Peyer's patch (tissue), 4 donors: ENCODE data around the gene DIAPH2. TPM values are rescaled to one million over a fixed set of nuclear protein-coding genes. Genes with fewer than 3 reads are reported as not detected.

Experiments used
- DNase-seq, 3 donors: peaks; one replicate each; pipeline ENCODE4 v3.0.0-alpha.2; 2017 to 2019
- H3K27ac ChIP-seq, 4 donors: fragments of 200-600 bp; sonication (generic); one replicate each; pipeline ENCODE4 v1.5.1; 2016 to 2019
- H3K27me3 ChIP-seq, 2 donors: fragments of 200-600 bp; sonication (generic); one replicate each; pipeline ENCODE4 v1.5.1; 2019
- H3K36me3 ChIP-seq, 3 donors: fragments of 200-600 bp; sonication (generic); one replicate each; pipeline ENCODE4 v1.5.1; 2016 to 2019
- H3K4me1 ChIP-seq, 4 donors: fragments of 200-600 bp; sonication (generic); one replicate each; pipeline ENCODE4 v1.5.1; 2016 to 2019
- H3K4me3 ChIP-seq, 4 donors: fragments of 200-600 bp; sonication (generic); 1 replicate in 3 of 4; 2 replicates in 1 of 4; pipeline ENCODE4 v1.5.1; 2016 to 2019; ENCODE audit warnings: mild to moderate bottlenecking in 1 of 4
- H3K9me3 ChIP-seq, 4 donors: fragments of 200-600 bp; sonication (generic); one replicate each; pipeline ENCODE4 v1.5.1; 2016 to 2019; ENCODE audit warnings: mild to moderate bottlenecking in 1 of 4
- CTCF ChIP-seq, 6 experiments: fragments of 450-650 bp in 4 of 6; fragments of 200-600 bp in 2 of 6; sonication (generic) in 1 of 6; IDR thresholded peaks; one replicate each; pipeline ENCODE4 v1.5.1; 2017 to 2019; ENCODE audit warnings: antibody characterized with exemption in 6 of 6, mild to moderate bottlenecking in 3 of 6, moderate library complexity in 1 of 6
- POLR2A ChIP-seq, 2 donors: fragments of 450-650 bp; IDR thresholded peaks; one replicate each; pipeline ENCODE4 v1.5.1; 2017; ENCODE audit warnings: antibody characterized with exemption in 2 of 2, mild to moderate bottlenecking in 2 of 2, moderate library complexity in 2 of 2
- total RNA-seq, 4 donors: library from RNA; depleted of rRNA; stranded (reverse); fragments of >200 nt; gene quantifications; one replicate each; pipeline ENCODE4 v1.1.0, GENCODE V29; 2016

Gene DIAPH2
- total RNA-seq, 4 donors from 2014 or later, result 15.1 to 114 (median 33.0) TPM

GRCh38 chrX:97311066-97311778, 626.6 kb downstream of the DIAPH2 start:
- no peak overlapping the region for H3K4me3 ChIP-seq
- no peaks in the 10 kb centered on the region for H3K27me3 ChIP-seq
- H3K4me1 ChIP-seq, result no peaks in the 10 kb centered on the region
- H3K9me3 ChIP-seq, result no peaks in the 10 kb centered on the region
- H3K36me3 ChIP-seq, result no peaks in the 10 kb centered on the region
- no peak overlapping the region for H3K27ac ChIP-seq
- DNase-seq, result no peak
- no peak for TF ChIP-seq CTCF (IDR thresholded peaks at IDR 0.05)
- no peak for TF ChIP-seq POLR2A (IDR thresholded peaks at IDR 0.05)

GRCh38 chrX:97314345-97314744, 629.7 kb downstream of the DIAPH2 start:
- DNase-seq, result no peak
- Histone ChIP-seq H3K4me3 (no peak overlapping the region), H3K9me3 (no peaks in the 10 kb centered on the region), H3K27ac (no peak overlapping the region), H3K4me1 (no peaks in the 10 kb centered on the region), H3K27me3 (no peaks in the 10 kb centered on the region), H3K36me3 (no peaks in the 10 kb centered on the region)
- TF ChIP-seq POLR2A (IDR thresholded peaks at IDR 0.05), result no peak
- no peak for TF ChIP-seq CTCF (IDR thresholded peaks at IDR 0.05)

- no peak for DNase-seq
- Histone ChIP-seq H3K27ac (no peak overlapping the region), H3K4me3 (no peak overlapping the region), H3K9me3 (no peaks in the 10 kb centered on the region), H3K36me3 (no peaks in the 10 kb centered on the region), H3K27me3 (no peaks in the 10 kb centered on the region), H3K4me1 (no peaks in the 10 kb centered on the region)
- no peak for TF ChIP-seq POLR2A (IDR thresholded peaks at IDR 0.05)
- TF ChIP-seq CTCF (IDR thresholded peaks at IDR 0.05), result no peak
These were observed 631.3 kb downstream of the DIAPH2 start for GRCh38 chrX:97315939-97316338.

- TF ChIP-seq POLR2A (IDR thresholded peaks at IDR 0.05) (no peak), CTCF (IDR thresholded peaks at IDR 0.05) (no peak)
These were observed 635.7 kb downstream of the DIAPH2 start for GRCh38 chrX:97320305-97320704.

GRCh38 chrX:97322401-97322800, 637.8 kb downstream of the DIAPH2 start:
- Histone ChIP-seq H3K9me3 (no peaks in the 10 kb centered on the region), H3K4me3 (no peak overlapping the region), H3K4me1 (no peaks in the 10 kb centered on the region), H3K27me3 (no peaks in the 10 kb centered on the region), H3K36me3 (no peaks in the 10 kb centered on the region), H3K27ac (no peak overlapping the region)
- no peak for DNase-seq
- TF ChIP-seq CTCF (IDR thresholded peaks at IDR 0.05) (no peak), POLR2A (IDR thresholded peaks at IDR 0.05) (no peak)

More at GRCh38 chrX:97320305-97320704, 635.7 kb downstream of the DIAPH2 start:
- Histone ChIP-seq H3K36me3 (no peaks in the 10 kb centered on the region), H3K9me3 (no peaks in the 10 kb centered on the region), H3K4me3 (no peak overlapping the region), H3K4me1 (no peaks in the 10 kb centered on the region), H3K27me3 (no peaks in the 10 kb centered on the region), H3K27ac (no peak overlapping the region)
- DNase-seq, result no peak
